GM18858 (cell line): ENCODE data around the gene TMEM223.
"Not testable (repeated sequence)": the region's sequence is repeated elsewhere in the genome, so short reads cannot be mapped to it uniquely, and the experiment has no call there.

Experiments used
- ATAC-seq: cut with Tn5 transposase; IDR thresholded peaks from one replicate; pipeline ENCODE4 v1.9.1; 2021; ENCODE audit not compliant: unreplicated experiment

TMEM223 gene, protein sequence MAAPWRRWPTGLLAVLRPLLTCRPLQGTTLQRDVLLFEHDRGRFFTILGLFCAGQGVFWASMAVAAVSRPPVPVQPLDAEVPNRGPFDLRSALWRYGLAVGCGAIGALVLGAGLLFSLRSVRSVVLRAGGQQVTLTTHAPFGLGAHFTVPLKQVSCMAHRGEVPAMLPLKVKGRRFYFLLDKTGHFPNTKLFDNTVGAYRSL

DNA sequence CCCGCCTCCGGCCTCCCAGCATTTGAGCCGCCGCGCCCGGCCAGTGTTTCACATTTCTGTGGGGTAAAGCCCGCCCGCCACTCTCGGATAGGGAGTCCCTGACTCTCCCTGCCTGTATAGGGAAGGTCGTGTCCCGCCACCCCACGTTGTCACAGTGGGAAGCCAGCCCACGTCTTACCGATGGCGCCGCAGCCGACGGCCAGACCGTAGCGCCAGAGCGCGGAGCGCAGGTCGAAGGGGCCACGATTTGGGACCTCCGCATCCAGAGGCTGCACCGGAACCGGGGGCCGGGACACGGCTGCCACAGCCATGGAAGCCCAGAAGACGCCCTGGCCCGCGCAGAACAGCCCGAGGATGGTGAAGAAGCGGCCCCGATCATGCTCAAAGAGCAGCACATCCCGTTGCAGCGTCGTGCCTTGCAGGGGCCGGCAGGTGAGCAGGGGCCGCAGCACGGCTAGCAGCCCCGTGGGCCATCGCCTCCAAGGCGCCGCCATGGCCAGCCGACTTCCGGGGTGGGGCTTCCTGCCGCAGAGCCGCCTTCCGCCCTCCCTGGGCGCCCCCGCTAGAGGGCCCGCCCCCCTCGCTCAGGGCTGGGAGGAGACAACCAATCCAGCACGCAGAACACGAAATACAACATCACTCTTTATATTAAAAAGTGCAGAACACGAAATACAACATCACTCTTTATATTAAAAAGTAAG lies at the start of gene TMEM223:
TSS of gene TMEM223 (minus strand) at position 506 of the 701 bp plus-strand sequence. CDS start at position 494, 12 bp downstream.
- ATAC-seq: no peak

DNA sequence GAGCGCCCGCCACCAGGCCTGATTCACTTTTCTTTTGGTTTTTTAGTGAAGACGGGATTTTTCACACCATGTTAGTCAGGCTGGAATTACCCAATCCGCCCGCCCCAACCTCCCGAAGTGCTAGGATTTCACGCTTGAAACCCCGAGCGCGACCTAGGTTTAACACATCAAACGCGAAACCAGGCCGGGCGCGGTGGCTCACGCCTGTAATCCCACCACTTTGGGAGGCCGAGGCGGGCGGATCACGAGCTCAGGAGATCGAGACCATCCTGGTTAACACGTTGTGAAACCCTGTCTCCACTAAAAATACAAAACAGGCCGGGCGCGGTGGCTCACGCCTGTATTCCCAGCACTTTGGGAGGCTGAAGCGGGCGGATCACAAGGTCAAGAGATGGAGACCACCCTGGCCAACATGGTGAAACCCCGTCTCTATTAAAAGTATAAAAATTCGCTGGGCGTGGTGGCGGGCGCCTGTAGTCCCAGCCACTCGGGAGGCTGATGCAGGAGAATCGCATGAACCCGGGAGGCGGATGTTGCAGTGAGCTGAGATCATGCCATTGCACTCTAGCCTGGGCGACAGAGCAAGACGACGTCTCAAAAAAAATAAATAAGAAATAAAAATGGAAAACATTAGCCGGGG lies 49.0 kb upstream of the TMEM223 start:
- ATAC-seq: not testable (repeated sequence)

- ATAC-seq: peak; percentile 26
These were observed 47.5 kb upstream of the TMEM223 start, which contains the start of gene WDR74 for GRCh38 chr11:62839050-62839945. Gene WDR74 (minus strand): TSS chr11:62839590. CDS start chr11:62839570, 20 bp downstream.

DNA sequence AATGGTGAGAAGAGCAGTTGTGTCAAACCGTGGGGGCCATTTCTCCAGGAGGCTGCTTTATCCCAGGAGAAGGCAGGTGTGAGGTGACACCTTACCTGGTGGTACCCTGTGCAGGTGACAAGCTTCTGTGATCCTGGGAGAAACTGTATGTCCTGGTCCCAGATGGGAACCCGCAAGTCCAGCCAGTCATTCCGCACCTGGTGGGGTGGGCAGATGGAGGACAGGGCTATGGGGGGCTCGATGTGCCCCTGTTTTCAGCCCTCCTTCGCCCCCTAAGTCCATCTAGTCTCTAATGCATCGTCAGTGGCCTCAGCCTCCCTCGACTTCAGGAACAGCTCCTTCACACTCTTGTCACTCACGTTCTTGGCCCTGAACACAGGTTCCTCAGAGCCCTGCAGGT lies 43.5 kb upstream of the TMEM223 start:
- no peak for ATAC-seq

DNA sequence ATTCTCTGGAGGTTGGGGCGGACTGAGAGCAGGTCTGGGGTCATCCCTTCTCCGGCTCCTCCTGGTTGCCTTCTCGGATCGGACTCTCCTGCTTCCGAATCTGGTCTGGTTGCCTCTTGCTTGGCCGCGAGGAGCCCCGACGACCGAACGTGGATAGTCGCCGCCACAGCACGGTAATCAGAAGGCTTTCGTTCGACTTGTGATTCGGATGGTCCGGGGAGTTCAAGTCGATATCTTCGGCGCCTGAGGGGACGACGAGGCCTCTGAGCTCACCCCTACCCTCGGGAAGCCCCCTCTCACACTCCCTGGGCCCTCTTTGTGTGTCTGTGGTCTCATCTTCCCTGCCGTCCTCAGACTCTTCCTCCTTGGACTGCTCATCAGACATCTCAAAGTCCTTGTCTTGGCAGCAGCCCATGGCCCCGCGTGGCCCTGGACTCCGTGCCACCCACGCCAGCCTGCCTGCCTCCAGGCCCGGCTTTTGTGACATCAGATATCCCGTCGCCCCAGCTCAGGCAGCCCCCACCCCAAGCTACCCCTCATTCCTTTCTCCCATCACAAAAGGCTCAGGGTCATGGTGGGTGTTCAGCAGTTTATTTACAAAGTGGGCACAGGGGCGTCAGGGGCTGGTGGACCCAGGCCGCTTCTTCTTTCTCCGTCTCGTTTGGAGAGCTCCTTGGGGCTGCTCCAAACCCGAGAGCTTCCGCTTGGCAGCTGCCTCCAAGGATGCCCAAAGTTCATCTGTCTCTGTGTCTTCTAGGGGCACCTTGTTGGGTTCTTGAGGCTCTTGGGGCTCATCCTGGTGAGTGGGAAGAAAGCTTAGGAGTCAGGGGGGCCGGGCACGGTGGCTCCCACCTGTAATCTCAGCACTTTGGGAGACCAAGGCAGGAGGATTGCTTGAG lies 40.8 kb upstream of the TMEM223 start, which contains the start of gene TEX54:
TSS of gene TEX54 (minus strand) at position 506 of the 899 bp plus-strand sequence.
- ATAC-seq: peak; percentile 5

DNA sequence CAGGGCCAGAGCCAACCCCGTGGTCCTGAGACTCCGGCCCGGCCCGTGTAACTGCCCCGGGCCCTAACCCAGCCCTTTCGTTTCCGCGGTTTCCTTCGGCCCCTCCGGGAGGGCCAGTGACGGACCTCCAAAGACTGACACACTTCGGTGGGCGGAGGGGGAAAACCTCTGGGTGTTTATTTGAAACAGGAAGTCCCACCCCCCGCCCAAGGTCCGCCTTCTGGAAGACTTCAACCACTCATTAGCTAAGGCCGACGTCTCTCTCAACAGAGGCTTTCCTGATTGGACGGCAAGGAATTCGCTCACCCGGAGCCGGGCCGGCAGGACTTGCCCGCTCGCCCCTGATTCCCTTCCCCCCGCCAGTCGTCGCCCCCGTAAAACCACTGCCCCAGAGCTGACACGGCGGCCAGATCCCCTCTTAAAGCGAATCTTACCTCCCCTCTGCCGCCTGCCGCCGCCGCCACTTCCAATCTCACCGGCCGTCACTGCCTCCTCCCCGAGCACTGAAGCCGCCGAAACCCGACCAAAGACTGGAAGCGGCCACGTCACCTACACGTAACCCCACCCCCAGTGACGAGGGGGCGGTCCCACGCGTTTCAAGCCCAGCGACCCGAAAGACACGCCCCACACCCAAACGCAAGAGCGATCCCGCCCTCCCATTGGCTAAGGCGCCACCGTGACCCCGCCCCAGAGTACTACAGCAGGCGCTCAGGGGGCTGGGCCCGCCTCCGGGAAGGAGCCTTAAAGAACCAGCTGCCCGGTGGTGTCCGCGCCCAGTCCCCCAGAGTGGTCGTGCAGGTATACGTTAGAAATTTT lies 39.9 kb upstream of the TMEM223 start, which contains the start of gene STX5:
TSS of gene STX5 (minus strand) at position 532 of the 816 bp plus-strand sequence. CDS start 808 bp downstream, outside the sequence.
- peak; percentile 63 for ATAC-seq

DNA sequence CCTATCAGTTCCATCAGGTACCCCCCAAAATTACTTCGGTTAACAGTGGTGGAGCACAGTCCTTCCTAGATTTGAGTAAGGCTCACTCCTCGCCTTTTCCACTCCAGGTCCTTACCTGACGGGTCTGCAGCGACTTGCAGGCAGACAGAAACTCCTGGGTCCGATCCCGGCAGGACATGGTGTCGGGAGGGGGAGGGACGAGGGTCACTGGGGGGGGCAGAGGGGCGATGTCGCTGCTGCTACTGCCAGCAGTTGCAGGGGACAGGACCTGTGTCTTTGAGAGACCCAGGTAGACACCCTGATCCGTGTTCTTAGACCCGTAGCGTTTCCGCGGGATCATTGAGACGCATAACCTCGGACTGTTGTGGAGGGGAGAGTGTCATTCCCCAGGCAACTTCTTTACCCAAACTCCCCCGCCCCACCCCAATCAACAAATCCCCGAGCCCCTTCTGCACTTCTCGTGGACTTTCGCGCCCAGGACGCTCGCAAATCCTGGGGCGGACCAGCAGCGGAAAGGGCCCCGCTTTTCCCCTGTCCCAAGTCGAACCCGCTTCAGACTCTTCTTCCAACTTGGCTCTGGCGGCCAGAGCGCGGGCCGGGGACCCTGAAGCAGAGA lies 39.2 kb upstream of the TMEM223 start:
- ATAC-seq: no peak

- ATAC-seq: not testable (repeated sequence)
These were observed 36.3 kb upstream of the TMEM223 start for GRCh38 chr11:62828130-62828529.

DNA sequence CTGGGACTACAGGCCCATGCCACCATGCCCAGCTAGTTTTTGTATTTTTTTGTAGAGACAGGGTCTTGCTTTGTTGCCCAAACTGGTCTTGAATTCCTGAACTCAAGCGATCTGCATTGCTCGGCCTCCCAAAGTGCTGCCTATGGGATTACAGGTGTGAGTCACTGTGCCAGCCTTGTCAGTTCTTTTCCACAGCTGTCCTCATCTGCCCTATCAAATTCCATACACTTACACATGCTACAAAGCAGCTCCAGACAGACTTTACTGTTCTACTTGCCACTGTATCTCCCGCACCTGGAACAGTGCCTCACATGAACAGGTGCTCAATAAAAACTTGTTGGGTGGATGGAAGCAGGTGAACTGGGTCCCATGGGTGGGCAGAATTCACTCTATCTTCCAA lies 31.9 kb upstream of the TMEM223 start:
- ATAC-seq: no peak

GRCh38 chr11:62817129-62817528 lies 25.3 kb upstream of the TMEM223 start:
- no peak for ATAC-seq

DNA sequence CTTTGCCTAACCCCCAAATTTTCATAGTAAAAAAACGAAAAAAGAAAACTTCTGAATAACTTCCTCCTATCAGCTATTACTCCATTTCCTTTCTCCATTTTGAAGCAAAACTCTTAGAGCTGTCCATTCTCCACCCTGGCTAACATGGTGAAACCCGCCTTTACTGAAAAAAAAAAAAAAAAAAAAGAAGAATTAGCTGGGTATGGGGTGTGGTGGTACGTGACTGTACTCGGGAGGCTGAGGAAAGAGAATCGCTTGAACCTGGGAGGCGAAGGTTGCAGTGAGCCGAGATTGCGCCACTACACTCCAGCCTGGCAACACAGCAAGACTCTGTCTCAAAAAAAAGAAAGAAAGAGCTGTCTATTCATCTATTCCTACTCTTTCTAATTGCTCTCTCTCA lies 24.8 kb upstream of the TMEM223 start:
- ATAC-seq: no peak

DNA sequence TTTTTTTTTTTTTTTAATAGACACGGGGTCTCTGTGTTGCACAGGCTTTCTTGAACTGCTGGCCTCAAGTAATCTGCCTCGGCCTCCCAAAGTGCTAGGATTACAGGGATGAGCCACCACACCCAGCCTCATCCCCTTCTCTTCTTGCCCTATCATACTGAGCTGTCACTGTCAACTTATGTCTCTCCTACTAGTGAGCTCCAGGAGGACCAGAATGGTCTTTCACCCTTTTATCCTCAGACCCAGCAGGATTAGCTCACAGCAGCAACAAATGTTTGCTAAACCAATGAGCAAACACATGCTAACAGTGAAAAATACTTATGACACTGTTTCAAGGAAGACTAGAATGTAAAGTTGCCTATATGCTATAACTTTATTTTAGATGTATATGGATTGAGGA lies 19.9 kb upstream of the TMEM223 start:
- no peak for ATAC-seq

DNA sequence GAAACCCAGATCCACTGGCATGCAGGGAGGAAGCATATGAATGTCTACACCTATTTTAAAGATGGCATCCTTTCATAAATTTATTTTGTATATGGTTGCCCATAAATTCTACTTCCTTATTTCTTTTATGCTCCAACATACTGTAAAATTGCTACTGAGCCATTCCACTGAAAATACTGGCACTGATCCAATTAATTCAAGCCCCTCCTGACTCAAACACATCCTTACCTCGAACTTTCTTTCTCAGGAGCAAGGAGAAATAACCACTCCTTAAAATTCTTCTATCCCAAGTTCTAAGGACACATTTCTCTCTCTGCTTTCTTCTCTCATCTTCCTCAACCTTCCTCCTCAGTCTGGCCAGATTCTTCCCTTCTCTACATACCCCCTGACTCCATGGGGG lies 18.9 kb upstream of the TMEM223 start:
- no peak for ATAC-seq

DNA sequence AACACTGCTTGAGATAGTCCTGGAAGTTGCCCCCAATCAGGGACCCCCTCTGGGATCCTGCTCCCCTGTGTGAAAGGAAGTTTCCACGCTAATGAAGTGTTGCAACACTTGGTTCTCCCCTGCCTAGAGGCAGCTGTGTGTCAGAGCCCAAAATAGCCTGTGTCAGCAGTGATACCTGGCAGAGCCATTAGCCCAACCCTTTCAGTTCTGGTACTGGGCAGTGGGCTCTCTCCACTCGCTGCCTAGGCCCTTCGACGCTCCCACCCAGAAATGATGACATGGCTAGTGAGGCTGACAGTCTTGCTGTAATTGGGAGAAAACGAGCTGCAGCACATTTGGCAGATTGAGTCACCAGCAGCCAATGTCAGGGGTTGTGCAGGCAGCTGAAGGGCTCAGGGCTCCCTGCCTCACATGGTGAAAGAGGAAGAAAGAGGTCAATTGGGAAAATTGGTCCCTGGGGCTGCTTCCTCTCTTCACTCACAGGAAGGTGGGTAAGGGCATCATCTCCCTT lies 14.9 kb upstream of the TMEM223 start:
- no peak for ATAC-seq

- no peak for ATAC-seq
These were observed 14.2 kb upstream of the TMEM223 start for GRCh38 chr11:62805961-62806441.

- ATAC-seq: peak; percentile 71
These were observed 13.5 kb upstream of the TMEM223 start, which contains the start of gene NXF1 for GRCh38 chr11:62805076-62805892. Gene NXF1 (minus strand): TSS chr11:62805440. CDS start chr11:62805356, 84 bp downstream.
